A549 (cell line): Measurements from ENCODE around the gene ANKRD62. TPM values are rescaled to one million over a fixed set of nuclear protein-coding genes. Genes with fewer than 3 reads are reported as not detected.

Experiments used
- ATAC-seq, 2 experiments: fragments of 200-7000 bp in 1 of 2; fragments of >200 bp in 1 of 2; cut with Nextera tagmentation in 1 of 2; cut with Tn5 transposase in 1 of 2; 3 replicates each; pipeline versions ENCODE4 v1.8.0 to v1.9.1; 2018 to 2020; ENCODE audit warnings: mild to moderate bottlenecking in 1 of 2, moderate library complexity in 1 of 2
- CTCF ChIA-PET: fragments of 300-600 bp; sonication (Branson Sonifier 250); formaldehyde crosslinking; extraction: SDS; loops from one replicate; lab custom pipeline; 2021; ENCODE audit warnings: antibody characterized with exemption, inconsistent platforms; lab: Yijun Ruan, JAX
- POLR2A ChIA-PET: fragments of 350-600 bp; formaldehyde crosslinking; extraction: SDS; loops from one replicate; lab custom pipeline; 2021; ENCODE audit warnings: antibody characterized with exemption, inconsistent platforms; lab: Yijun Ruan, JAX
- DNase-seq, 2 experiments: peaks; one replicate each; pipeline versions ENCODE4 v3.0.0 to v3.0.0-alpha.2; 2011 to 2016; ENCODE audit warnings: low read depth in 1 of 2, low spot score in 1 of 2
- FAIRE-seq: peaks from 2 replicates; lab custom pipeline; 2011; peaks lifted over from hg19 to GRCh38; lab: Jason Lieb, UNC
- H3K27ac ChIP-seq, 2 experiments: fragments of >200 bp; sonication (Bioruptor Twin); formaldehyde crosslinking; 3 replicates each; pipeline ENCODE4 v1.5.1; 2016 to 2017
- H3K4me1 ChIP-seq: fragments of >200 bp; sonication (Bioruptor Twin); formaldehyde crosslinking; 3 replicates; pipeline ENCODE4 v1.6.1; 2016
- H3K4me2 ChIP-seq: fragments of >200 bp; sonication (Bioruptor Twin); formaldehyde crosslinking; 3 replicates; pipeline ENCODE4 v1.6.1; 2016
- H3K4me3 ChIP-seq: fragments of >200 bp; sonication (Bioruptor Twin); formaldehyde crosslinking; 3 replicates; pipeline ENCODE4 v1.5.1; 2016
- H3K9me3 ChIP-seq: fragments of >200 bp; sonication (Bioruptor Twin); formaldehyde crosslinking; 3 replicates; pipeline ENCODE4 v1.6.1; 2016
- EHF ChIP-seq: fragments of 250-450 bp; sonication (Bioruptor Pico); IDR thresholded peaks from 2 replicates; pipeline ENCODE4 v1.5.0; 2020; ENCODE audit warnings: mild to moderate bottlenecking
- EHMT2 ChIP-seq: fragments of 200-600 bp; sonication (generic); IDR thresholded peaks from 2 replicates; pipeline ENCODE4 v1.6.1; 2016; ENCODE audit warnings: antibody characterized with exemption, low read depth, mild to moderate bottlenecking, moderate library complexity
- ELK1 ChIP-seq: fragments of 150-350 bp; IDR thresholded peaks from 2 replicates; pipeline ENCODE4 v1.6.1; 2014; ENCODE audit warnings: low read depth, mild to moderate bottlenecking, low read length
- ESRRA ChIP-seq: fragments of 150-350 bp; IDR thresholded peaks from 2 replicates; pipeline ENCODE4 v1.6.1; 2014; ENCODE audit warnings: mild to moderate bottlenecking, low read length, borderline replicate concordance
- HOXB13 ChIP-seq: fragments of 250-450 bp; sonication (Bioruptor Pico); IDR thresholded peaks from 2 replicates; pipeline ENCODE4 v1.5.0; 2020; ENCODE audit warnings: low read depth, mild to moderate bottlenecking, moderate library complexity
- KDM1A ChIP-seq: fragments of 200-600 bp; sonication (generic); IDR thresholded peaks from 2 replicates; pipeline ENCODE4 v1.6.1; 2016; ENCODE audit warnings: low read depth, mild to moderate bottlenecking
- NFE2L2 ChIP-seq: fragments of 150-350 bp; conservative IDR thresholded peaks from 2 replicates; pipeline ENCODE4 v1.6.1; 2014; ENCODE audit warnings: low read length
- NR3C1 ChIP-seq: fragments of >200 bp; sonication (Bioruptor Twin); formaldehyde crosslinking; IDR thresholded peaks from 3 replicates; pipeline ENCODE4 v1.6.1; 2017
- PHF8 ChIP-seq: fragments of 200-600 bp; sonication (generic); IDR thresholded peaks from 2 replicates; pipeline ENCODE4 v1.6.1; 2016; ENCODE audit warnings: low read depth, mild to moderate bottlenecking, antibody characterized with exemption, moderate library complexity, borderline replicate concordance
- RAD21 ChIP-seq, 2 experiments: fragments of >200 bp in 1 of 2; sonication (Bioruptor Twin) in 1 of 2; formaldehyde crosslinking in 1 of 2; IDR thresholded peaks in 1 of 2; conservative IDR thresholded peaks in 1 of 2; 2 replicates in 1 of 2; 3 replicates in 1 of 2; pipeline ENCODE4 v1.6.1; 2012 to 2018; ENCODE audit warnings: inconsistent platforms in 1 of 2
- RARB ChIP-seq: fragments of 250-450 bp; sonication (Bioruptor Pico); IDR thresholded peaks from 2 replicates; pipeline ENCODE4 v1.8.0; 2021; ENCODE audit warnings: mild to moderate bottlenecking, moderate library complexity
- RCOR1 ChIP-seq: fragments of 150-350 bp; IDR thresholded peaks from 2 replicates; pipeline ENCODE4 v1.6.1; 2014; ENCODE audit warnings: antibody characterized with exemption, low read length, low read depth
- SMC3 ChIP-seq: fragments of >200 bp; sonication (Bioruptor Twin); formaldehyde crosslinking; IDR thresholded peaks from 3 replicates; pipeline ENCODE4 v1.6.1; 2018; ENCODE audit warnings: inconsistent platforms
- USF2 ChIP-seq: fragments of 450-650 bp; IDR thresholded peaks from 2 replicates; pipeline ENCODE4 v1.6.1; 2014; ENCODE audit warnings: antibody characterized with exemption
- WGBS: methylation state at CpG from one replicate; pipeline ENCODE4 v1.1.6; 2017; ENCODE audit errors: missing lambda C conversion rate; 5-methylcytosine and 5-hydroxymethylcytosine counted together
- polyA minus RNA-seq: library from RNA; depleted of rRNA, polyadenylated mRNA; stranded (reverse); fragments of >200 nt; gene quantifications from 2 replicates; pipeline ENCODE4 v1.2.3, GENCODE V29; 2011; rRNA and poly(A)+ RNA removed
- polyA plus RNA-seq, 4 experiments: library from polyadenylated mRNA; depleted of rRNA in 3 of 4; stranded (reverse); fragments of >200 nt; fragmentation: RNase III in 1 of 4; extraction: RNeasy Plus Mini Kit Qiagen cat#74134 plus additional on column Dnase treatment in 1 of 4; gene quantifications; 2 replicates in 3 of 4; 3 replicates in 1 of 4; pipeline ENCODE4 v1.2.3, GENCODE V29; 2011 to 2017
- TF ChIP-seq, protein P1 (sequence below): fragments of >200 bp; sonication (Bioruptor Twin); formaldehyde crosslinking; IDR thresholded peaks from 2 replicates; pipeline ENCODE4 v1.6.1; 2016
- TF ChIP-seq, protein P2 (sequence below): fragments of 250-450 bp; sonication (Bioruptor Pico); IDR thresholded peaks from 2 replicates; pipeline ENCODE4 v1.5.0; 2020; ENCODE audit warnings: low read depth, mild to moderate bottlenecking, moderate library complexity
- TF ChIP-seq, protein P3 (sequence below): fragments of >200 bp; sonication (Bioruptor Twin); formaldehyde crosslinking; IDR thresholded peaks from 3 replicates; pipeline ENCODE4 v1.6.1; 2016

ANKRD62 gene
- polyA plus RNA-seq (2011; rRNA removed) (not detected in 2 replicates), polyA plus RNA-seq (2017; fragmentation: RNase III; extraction: RNeasy Plus Mini Kit Qiagen cat#74134 plus additional on column Dnase treatment) (not detected in 3 replicates), polyA minus RNA-seq (not detected in 2 replicates)
- not detected in 2 replicates for polyA plus RNA-seq (2012; cell fraction: cytosol; rRNA removed)
- polyA plus RNA-seq (2012; cell fraction: nucleus; rRNA removed), result not detected in 2 replicates

DNA sequence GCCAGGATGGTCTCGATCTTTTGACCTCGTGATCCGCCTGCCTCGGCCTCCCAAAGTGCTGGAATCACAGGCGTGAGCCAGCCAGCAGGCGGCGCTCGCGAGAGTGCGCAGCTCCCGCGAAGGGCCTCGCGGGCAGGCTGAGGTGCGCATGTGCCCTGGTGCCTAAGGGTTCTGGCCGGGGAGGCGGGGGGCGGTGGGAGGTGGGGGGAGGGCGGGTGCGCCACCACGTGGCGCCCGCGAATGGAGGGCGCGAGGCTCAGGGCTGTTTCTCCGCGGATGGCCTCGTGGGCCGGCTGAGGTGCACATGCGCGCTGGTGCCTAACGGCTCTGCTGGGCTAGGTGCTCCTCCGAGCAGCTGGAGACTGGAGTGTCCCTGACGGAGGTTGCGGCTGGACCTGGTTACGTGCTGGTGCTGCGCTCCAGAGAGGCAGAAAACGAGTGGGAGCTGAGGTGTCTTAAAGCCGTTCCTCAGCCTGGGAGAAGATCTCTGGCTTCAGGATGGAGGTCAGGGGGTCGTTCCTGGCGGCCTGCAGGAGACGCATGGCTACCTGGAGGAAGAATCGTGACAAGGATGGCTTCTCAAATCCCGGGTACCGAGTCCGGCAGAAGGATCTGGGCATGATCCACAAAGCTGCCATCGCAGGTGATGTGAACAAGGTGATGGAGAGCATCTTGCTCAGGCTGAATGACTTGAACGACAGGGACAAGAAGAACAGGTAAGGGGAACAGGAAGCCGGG is at the start of gene ANKRD62:
ANKRD62 (plus strand) TSS at position 324 of the 738 bp plus-strand sequence; CDS start at position 499, 175 bp downstream.
- Histone ChIP-seq H3K4me2 (peak within 1 kb of the TSS; percentile 37; the same call in 1 of the 3 replicates), H3K4me1 (no peaks in the 10 kb centered on the region), H3K27ac (peak within 1 kb of the TSS in 1 of 2 experiments; percentile 64; a peak in 1 of 6 replicates), H3K4me3 (no peak within 1 kb of the TSS)
- 83% methylated on average over 30 of the region's 50 CpGs for WGBS
- no peak for DNase-seq
- TF ChIP-seq NFE2L2 (no peak), EHF (CRISPR knock-in tag) (no peak), HOXB13 (no peak), NR3C1 (no peak), PHF8 (no peak)
- TF ChIP-seq, all 56 proteins: peak for 0
- ATAC-seq (no peak), FAIRE-seq (no peak)
- no peaks in the 10 kb centered on the region for H3K9me3 ChIP-seq
- CTCF ChIA-PET, result interaction anchor here (0.6 to 3.8 kb wide), 5 partner anchors 8 to 439 kb away, joined by 3 to 26 read pairs (median 3); no protein-coding TSS in a partner anchor
- POLR2A ChIA-PET, result no interaction called here

DNA sequence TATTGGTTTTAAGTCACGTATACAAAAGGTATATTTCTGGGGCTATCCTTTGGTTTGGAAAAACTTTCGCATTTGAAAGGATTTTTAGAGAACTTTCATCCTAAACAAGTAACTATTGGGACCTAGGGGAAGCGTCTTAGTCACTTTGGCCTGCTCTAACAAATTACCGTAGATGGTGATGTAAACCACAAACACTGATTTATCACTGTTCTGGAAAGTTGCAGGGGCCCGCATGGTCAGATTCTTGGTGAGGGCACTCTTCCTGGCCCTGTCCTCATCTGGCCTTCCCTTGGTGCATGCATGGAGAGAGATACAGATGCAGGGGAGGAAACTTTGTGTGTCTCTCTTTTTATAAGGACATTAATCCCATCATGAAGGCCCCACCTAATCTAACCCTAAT is 49.1 kb upstream of the ANKRD62 start:
- no peak for DNase-seq
- CTCF ChIA-PET, result no interaction called here
- no peaks in the 10 kb centered on the region for H3K9me3 ChIP-seq
- peaks cover 19% of the 10 kb centered on the region for H3K4me1 ChIP-seq
- no peak for FAIRE-seq
- ATAC-seq, result no peak
- WGBS, result 74% methylated on average over 5 of the region's 5 CpGs
- H3K27ac ChIP-seq, result no peak overlapping the region
- no peak overlapping the region for H3K4me3 ChIP-seq
- TF ChIP-seq HOXB13 (no peak), SMC3 (no peak), KDM1A (no peak), RCOR1 (no peak), EHMT2 (no peak), USF2 (no peak), PHF8 (no peak), ESRRA (no peak), RAD21 (conservative IDR thresholded peaks at IDR 0.05 in 1 of 2, IDR thresholded peaks at IDR 0.05 in 1 of 2) (no peak), ELK1 (no peak), RARB (CRISPR knock-in tag) (no peak)
- TF ChIP-seq, protein P1, sequence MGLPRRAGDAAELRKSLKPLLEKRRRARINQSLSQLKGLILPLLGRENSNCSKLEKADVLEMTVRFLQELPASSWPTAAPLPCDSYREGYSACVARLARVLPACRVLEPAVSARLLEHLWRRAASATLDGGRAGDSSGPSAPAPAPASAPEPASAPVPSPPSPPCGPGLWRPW, result no peak
- TF ChIP-seq, protein P2, sequence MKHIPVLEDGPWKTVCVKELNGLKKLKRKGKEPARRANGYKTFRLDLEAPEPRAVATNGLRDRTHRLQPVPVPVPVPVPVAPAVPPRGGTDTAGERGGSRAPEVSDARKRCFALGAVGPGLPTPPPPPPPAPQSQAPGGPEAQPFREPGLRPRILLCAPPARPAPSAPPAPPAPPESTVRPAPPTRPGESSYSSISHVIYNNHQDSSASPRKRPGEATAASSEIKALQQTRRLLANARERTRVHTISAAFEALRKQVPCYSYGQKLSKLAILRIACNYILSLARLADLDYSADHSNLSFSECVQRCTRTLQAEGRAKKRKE (CRISPR knock-in tag), result no peak
- TF ChIP-seq, protein P3, sequence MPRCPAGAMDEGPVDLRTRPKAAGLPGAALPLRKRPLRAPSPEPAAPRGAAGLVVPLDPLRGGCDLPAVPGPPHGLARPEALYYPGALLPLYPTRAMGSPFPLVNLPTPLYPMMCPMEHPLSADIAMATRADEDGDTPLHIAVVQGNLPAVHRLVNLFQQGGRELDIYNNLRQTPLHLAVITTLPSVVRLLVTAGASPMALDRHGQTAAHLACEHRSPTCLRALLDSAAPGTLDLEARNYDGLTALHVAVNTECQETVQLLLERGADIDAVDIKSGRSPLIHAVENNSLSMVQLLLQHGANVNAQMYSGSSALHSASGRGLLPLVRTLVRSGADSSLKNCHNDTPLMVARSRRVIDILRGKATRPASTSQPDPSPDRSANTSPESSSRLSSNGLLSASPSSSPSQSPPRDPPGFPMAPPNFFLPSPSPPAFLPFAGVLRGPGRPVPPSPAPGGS, result no peak
- H3K4me2 ChIP-seq, result no peak overlapping the region
- POLR2A ChIA-PET, result no interaction called here
